Right atrium auricular region (tissue), 2 donors: Measurements from ENCODE around the gene TRPV3. TPM values are rescaled to one million over a fixed set of nuclear protein-coding genes. Genes with fewer than 3 reads are reported as not detected.
"Not testable (repeated sequence)": the region's sequence is repeated elsewhere in the genome, so short reads cannot be mapped to it uniquely, and the experiment has no call there.

Experiments used
- DNase-seq: peaks from one replicate; pipeline ENCODE4 v3.0.0-alpha.2; 2019; ENCODE audit warnings: low spot score
- H3K27ac ChIP-seq, 2 donors: fragments of 200-600 bp; sonication (generic); 1 replicate in 1 of 2; 2 replicates in 1 of 2; pipeline ENCODE4 v1.5.1; 2016 to 2019
- H3K27me3 ChIP-seq, 2 donors: fragments of 200-600 bp; sonication (generic); one replicate each; pipeline versions ENCODE4 v1.5.1 to v1.6.0; 2017 to 2019
- H3K36me3 ChIP-seq: fragments of 200-600 bp; sonication (generic); one replicate; pipeline ENCODE4 v1.5.1; 2016
- H3K4me1 ChIP-seq, 2 donors: fragments of 200-600 bp; sonication (generic); one replicate each; pipeline versions ENCODE4 v1.5.1 to v1.6.0; 2017 to 2019
- H3K4me3 ChIP-seq, 2 donors: fragments of 200-600 bp; sonication (generic); 1 replicate in 1 of 2; 2 replicates in 1 of 2; pipeline ENCODE4 v1.5.1; 2017 to 2019; ENCODE audit warnings: mild to moderate bottlenecking in 1 of 2, moderate library complexity in 1 of 2
- H3K9me3 ChIP-seq, 2 donors: fragments of 200-600 bp; sonication (generic); one replicate each; pipeline ENCODE4 v1.5.1; 2019
- CTCF ChIP-seq, 2 donors: fragments of 200-600 bp; sonication (generic); IDR thresholded peaks; one replicate each; pipeline ENCODE4 v1.5.1; 2019; ENCODE audit warnings: antibody characterized with exemption in 2 of 2
- total RNA-seq, 2 donors: library from RNA; depleted of rRNA; stranded (reverse); fragments of >200 nt; gene quantifications; one replicate each; pipeline ENCODE4 v1.1.0, GENCODE V29; 2016

The TRPV3 gene
- total RNA-seq, 2 donors from 2014 or later: 0.51 to 2.8 TPM

GRCh38 chr17:3524024-3524423 is 33.6 kb downstream of the TRPV3 start:
- no peaks in the 10 kb centered on the region for H3K9me3 ChIP-seq
- TF ChIP-seq CTCF (IDR thresholded peaks at IDR 0.05): no peak
- peaks cover 0 to 5% of the 10 kb centered on the region in 2 donors for H3K4me1 ChIP-seq
- H3K36me3 ChIP-seq: no peaks in the 10 kb centered on the region
- H3K27ac ChIP-seq: no peak overlapping the region
- no peak overlapping the region for H3K4me3 ChIP-seq
- DNase-seq: no peak
- H3K27me3 ChIP-seq: no peaks in the 10 kb centered on the region

- H3K9me3 ChIP-seq, DNase-seq, H3K27me3 ChIP-seq, H3K4me3 ChIP-seq, H3K36me3 ChIP-seq, H3K4me1 ChIP-seq, H3K27ac ChIP-seq: not testable (repeated sequence)
These were observed 38.1 kb downstream of the TRPV3 start for GRCh38 chr17:3519472-3519871.

- Histone ChIP-seq H3K4me1 (peaks cover 0 to 31% of the 10 kb centered on the region in 2 donors), H3K9me3 (no peaks in the 10 kb centered on the region), H3K36me3 (no peaks in the 10 kb centered on the region), H3K4me3 (no peak overlapping the region), H3K27me3 (no peaks in the 10 kb centered on the region), H3K27ac (peak overlapping the region in 1 of 2 donors; percentile 94)
- no peak for TF ChIP-seq CTCF (IDR thresholded peaks at IDR 0.05)
- no peak for DNase-seq
These were observed 42.7 kb downstream of the TRPV3 start for GRCh38 chr17:3514873-3515272.

GRCh38 chr17:3514167-3514566 is 43.4 kb downstream of the TRPV3 start:
- DNase-seq, H3K9me3 ChIP-seq, H3K27me3 ChIP-seq, H3K36me3 ChIP-seq, H3K4me3 ChIP-seq: not testable (repeated sequence)
- Histone ChIP-seq H3K4me1 (peaks cover 0 to 31% of the 10 kb centered on the region in 2 donors), H3K27ac (peak overlapping the region; percentile 90 to 94)

- DNase-seq: no peak
- no peaks in the 10 kb centered on the region for H3K9me3 ChIP-seq
- no peaks in the 10 kb centered on the region for H3K27me3 ChIP-seq
- peaks cover 0 to 31% of the 10 kb centered on the region in 2 donors for H3K4me1 ChIP-seq
- H3K36me3 ChIP-seq: no peaks in the 10 kb centered on the region
- H3K4me3 ChIP-seq: no peak overlapping the region
- peak overlapping the region; percentile 90 to 94 for H3K27ac ChIP-seq
- no peak for TF ChIP-seq CTCF (IDR thresholded peaks at IDR 0.05)
These were observed 44.1 kb downstream of the TRPV3 start for GRCh38 chr17:3513305-3514035.

GRCh38 chr17:3512505-3513171 is 45.0 kb downstream of the TRPV3 start:
- peaks cover 0 to 31% of the 10 kb centered on the region in 2 donors for H3K4me1 ChIP-seq
- TF ChIP-seq CTCF (IDR thresholded peaks at IDR 0.05): no peak
- no peaks in the 10 kb centered on the region for H3K9me3 ChIP-seq
- H3K36me3 ChIP-seq: no peaks in the 10 kb centered on the region
- no peaks in the 10 kb centered on the region for H3K27me3 ChIP-seq
- peak overlapping the region in 1 of 2 donors; percentile 3 for H3K4me3 ChIP-seq
- DNase-seq: peak; percentile 88
- peak overlapping the region; percentile 90 to 94 for H3K27ac ChIP-seq
